Panc1 (cell line): ENCODE data around the gene LYRM9. TPM values are rescaled to one million over a fixed set of nuclear protein-coding genes. Genes with fewer than 3 reads are reported as not detected.

Source experiments
- ATAC-seq: fragments of 200-7000 bp; cut with Tn5 transposase; 2 replicates; pipeline ENCODE4 v1.9.1; 2020; ENCODE audit warnings: mild to moderate bottlenecking, moderate library complexity
- BruUV-seq: library from RNA; stranded (reverse); fragments of 400-500 nt; replicated peaks from 2 replicates; lab custom pipeline; 2021; lab: Mats Ljungman, UMichigan
- CTCF ChIA-PET: fragments of 300-600 bp; sonication (Branson Sonifier 250); formaldehyde crosslinking; loops from one replicate; lab custom pipeline; 2022; ENCODE audit warnings: antibody characterized with exemption; lab: Charles Lee
- POLR2A ChIA-PET: fragments of 300-600 bp; sonication (Branson Sonifier 250); formaldehyde crosslinking; loops from one replicate; lab custom pipeline; 2022; ENCODE audit warnings: antibody characterized with exemption; lab: Charles Lee
- DNase-seq: peaks from one replicate; pipeline ENCODE4 v3.0.0-alpha.2; 2010; ENCODE audit warnings: low read depth, low spot score
- H3K27ac ChIP-seq: 2 replicates; pipeline ENCODE4 v1.5.1; 2011; ENCODE audit warnings: mild to moderate bottlenecking, low read length, inconsistent platforms
- H3K27me3 ChIP-seq: fragments of 200-500 bp; sonication (Bioruptor generic); 2 replicates; pipeline ENCODE4 v1.6.0; 2014; ENCODE audit warnings: low read length, inconsistent platforms; ENCODE audit not compliant: control insufficient read depth, insufficient read depth
- H3K36me3 ChIP-seq: fragments of 200-500 bp; sonication (Bioruptor generic); 2 replicates; pipeline ENCODE4 v1.5.1; 2014; ENCODE audit warnings: inconsistent platforms, mild to moderate bottlenecking, low read length, moderate library complexity; ENCODE audit not compliant: control insufficient read depth, insufficient read depth
- H3K4me1 ChIP-seq: 2 replicates; pipeline ENCODE4 v1.5.1; 2011; ENCODE audit warnings: inconsistent platforms, mild to moderate bottlenecking, low read length, moderate library complexity; ENCODE audit not compliant: control insufficient read depth, insufficient read depth
- H3K4me3 ChIP-seq, 2 experiments: 2 replicates each; pipeline ENCODE4 v1.5.1; 2011 to 2012; ENCODE audit warnings: low read depth in 2 of 2, low read length in 2 of 2, mild to moderate bottlenecking in 2 of 2, inconsistent platforms in 1 of 2, moderate library complexity in 1 of 2
- H3K9me3 ChIP-seq: fragments of 200-500 bp; sonication (Bioruptor generic); 2 replicates; pipeline ENCODE4 v1.5.1; 2014; ENCODE audit warnings: low read depth, mild to moderate bottlenecking, inconsistent platforms, low read length, moderate library complexity; ENCODE audit not compliant: control insufficient read depth, insufficient read depth
- CTCF ChIP-seq: fragments of 450-650 bp; IDR thresholded peaks from 2 replicates; pipeline ENCODE4 v1.5.1; 2017; ENCODE audit warnings: mild to moderate bottlenecking
- POLR2AphosphoS5 ChIP-seq: IDR thresholded peaks from 2 replicates; pipeline ENCODE4 v1.6.1; 2012; ENCODE audit warnings: mild to moderate bottlenecking, low read depth, low read length, moderate library complexity
- REST ChIP-seq, 2 experiments: IDR thresholded peaks; 2 replicates each; pipeline ENCODE4 v1.6.1; 2011 to 2012; ENCODE audit warnings: low read depth in 2 of 2, control low read depth in 1 of 2, low read length in 1 of 2, mild to moderate bottlenecking in 1 of 2, moderate library complexity in 1 of 2; ENCODE audit not compliant: insufficient read depth in 1 of 2
- SIN3A ChIP-seq: IDR thresholded peaks from 2 replicates; pipeline ENCODE4 v1.6.1; 2012; ENCODE audit warnings: low read depth, mild to moderate bottlenecking, low read length, moderate library complexity, borderline replicate concordance; ENCODE audit not compliant: insufficient read depth
- TCF7L2 ChIP-seq: IDR thresholded peaks from 2 replicates; pipeline ENCODE4 v1.6.1; 2011; ENCODE audit warnings: mild to moderate bottlenecking, low read depth, low read length, inconsistent platforms
- in situ Hi-C: cut with HindIII; loops from 2 replicates; pipeline ENCODE4 v1.10.0; 2016; ENCODE audit warnings: low sequenced_read_pairs, low pct_unique_long_range_greater_than_20kb
- intact Hi-C: fragments of 100-400 bp; cut with micrococcal nuclease; formaldehyde crosslinking; loops from one replicate; pipeline ENCODE4 v1.10.0; 2022; ENCODE audit not compliant: unreplicated experiment
- total RNA-seq: library from RNA; stranded (reverse); gene quantifications from one replicate; pipeline ENCODE4 v1.2.1, GENCODE V29; 2021; ENCODE audit not compliant: unreplicated experiment

Gene LYRM9
- total RNA-seq, 1 experiment from 2014 or later, result 1.6 TPM

- BruUV-seq, result no TSS peak
- Histone ChIP-seq H3K27me3 (peaks cover 15% of the 10 kb centered on the region), H3K4me1 (no peaks in the 10 kb centered on the region), H3K9me3 (no peaks in the 10 kb centered on the region), H3K4me3 (no peak overlapping the region), H3K27ac (no peak overlapping the region), H3K36me3 (no peaks in the 10 kb centered on the region)
- in situ Hi-C loops, result no loop called here
- CTCF ChIA-PET, result no interaction called here
- TF ChIP-seq POLR2AphosphoS5, result no peak
- no peak for TF ChIP-seq SIN3A
- TF ChIP-seq CTCF, result no peak
- no peak for TF ChIP-seq REST (IDR thresholded peaks at IDR 0.05; ENCODE audit: insufficient read depth in 1 of 2, low read depth in 2 of 2, low read length in 1 of 2)
- no peak for TF ChIP-seq TCF7L2
- intact Hi-C loops, result no loop called here
- ATAC-seq (no peak), DNase-seq (no peak)
- POLR2A ChIA-PET, result no interaction called here
Observed at GRCh38 chr17:27862840-27863239, 30.3 kb downstream of the LYRM9 start.

GRCh38 chr17:27862004-27862403, 31.2 kb downstream of the LYRM9 start:
- no peaks in the 10 kb centered on the region for H3K9me3 ChIP-seq
- H3K36me3 ChIP-seq, result no peaks in the 10 kb centered on the region
- H3K27ac ChIP-seq, result no peak overlapping the region
- ChIA-PET CTCF (no interaction called here), POLR2A (no interaction called here)
- no peak for DNase-seq
- no peaks in the 10 kb centered on the region for H3K4me1 ChIP-seq
- intact Hi-C loops (no loop called here), in situ Hi-C loops (no loop called here)
- ATAC-seq, result no peak
- no peak overlapping the region for H3K4me3 ChIP-seq
- H3K27me3 ChIP-seq, result peaks cover 15% of the 10 kb centered on the region
- TF ChIP-seq CTCF, result no peak
- no peak for TF ChIP-seq POLR2AphosphoS5
- TF ChIP-seq REST (IDR thresholded peaks at IDR 0.05; ENCODE audit: insufficient read depth in 1 of 2, low read depth in 2 of 2, low read length in 1 of 2), result no peak
- no peak for TF ChIP-seq TCF7L2
- no peak for TF ChIP-seq SIN3A
- BruUV-seq, result no TSS peak
